GM12891 (cell line): ENCODE data around the gene NRIP1.

Experiments
- PAX5 ChIP-seq: IDR thresholded peaks from 2 replicates; pipeline ENCODE4 v1.6.1; 2011; ENCODE audit warnings: low read length, moderate library complexity, mild to moderate bottlenecking; ENCODE audit not compliant: insufficient read depth, severe bottlenecking
- POLR2A ChIP-seq: IDR thresholded peaks from 2 replicates; pipeline ENCODE4 v1.6.1; 2011; ENCODE audit warnings: low read depth, low read length, control low read depth
- POLR2AphosphoS5 ChIP-seq: IDR thresholded peaks from 2 replicates; pipeline ENCODE4 v1.6.1; 2011; ENCODE audit warnings: low read depth, low read length, control low read depth
- POU2F2 ChIP-seq: IDR thresholded peaks from 2 replicates; pipeline ENCODE4 v1.6.1; 2011; ENCODE audit warnings: low read depth, mild to moderate bottlenecking, control low read depth, low read length, moderate library complexity
- SPI1 ChIP-seq: IDR thresholded peaks from 2 replicates; pipeline ENCODE4 v1.6.1; 2011; ENCODE audit warnings: low read depth, low read length, control low read depth
- TAF1 ChIP-seq: IDR thresholded peaks from 2 replicates; pipeline ENCODE4 v1.6.1; 2011; ENCODE audit warnings: low read depth, low read length, control low read depth

DNA sequence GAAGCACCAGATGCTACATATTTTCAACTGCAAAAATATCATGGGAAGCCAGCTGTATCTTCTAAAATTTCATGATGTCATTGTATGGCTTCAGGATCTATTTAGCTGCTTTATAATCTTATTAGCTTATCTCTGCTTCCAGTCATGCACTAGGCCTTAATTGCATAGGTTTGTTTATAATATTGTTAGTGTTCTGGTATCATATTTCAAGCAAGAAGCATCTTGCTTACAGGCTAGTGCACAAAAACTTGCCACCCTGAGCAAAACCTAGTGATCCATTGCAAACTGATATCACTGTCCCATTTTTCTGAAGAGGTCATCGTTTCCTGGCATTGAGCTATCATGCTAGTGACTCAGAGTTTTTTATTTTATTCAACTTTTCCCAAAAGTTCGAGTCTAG lies 15.7 kb upstream of the NRIP1 start:
- TF ChIP-seq POLR2A (no peak), POLR2AphosphoS5 (no peak), TAF1 (no peak), POU2F2 (no peak), SPI1 (no peak), PAX5 (no peak)
